Right lobe of liver (tissue), 4 donors: ENCODE data around the gene CDH23.

Experiments used
- POLR2A ChIP-seq: fragments of 450-650 bp; IDR thresholded peaks from one replicate; pipeline ENCODE4 v1.6.1; 2017; ENCODE audit warnings: antibody characterized with exemption, mild to moderate bottlenecking
- TF ChIP-seq, protein P1 (sequence below), 4 donors: fragments of 200-600 bp in 3 of 4; fragments of 450-650 bp in 1 of 4; IDR thresholded peaks; one replicate each; pipeline versions ENCODE4 v1.5.1 to v1.8.0; 2016 to 2022; ENCODE audit warnings: antibody characterized with exemption in 4 of 4, mild to moderate bottlenecking in 2 of 4
- donor health status: DM: no; HTN: no; CAD: no.
- donor health status: DM: no; HTN: no; CAD: no.
- donor health status: DM: no; HTN: yes; CAD: no.

GRCh38 chr10:71549766-71550533 lies 153.2 kb downstream of the CDH23 start:
- TF ChIP-seq, protein P1, sequence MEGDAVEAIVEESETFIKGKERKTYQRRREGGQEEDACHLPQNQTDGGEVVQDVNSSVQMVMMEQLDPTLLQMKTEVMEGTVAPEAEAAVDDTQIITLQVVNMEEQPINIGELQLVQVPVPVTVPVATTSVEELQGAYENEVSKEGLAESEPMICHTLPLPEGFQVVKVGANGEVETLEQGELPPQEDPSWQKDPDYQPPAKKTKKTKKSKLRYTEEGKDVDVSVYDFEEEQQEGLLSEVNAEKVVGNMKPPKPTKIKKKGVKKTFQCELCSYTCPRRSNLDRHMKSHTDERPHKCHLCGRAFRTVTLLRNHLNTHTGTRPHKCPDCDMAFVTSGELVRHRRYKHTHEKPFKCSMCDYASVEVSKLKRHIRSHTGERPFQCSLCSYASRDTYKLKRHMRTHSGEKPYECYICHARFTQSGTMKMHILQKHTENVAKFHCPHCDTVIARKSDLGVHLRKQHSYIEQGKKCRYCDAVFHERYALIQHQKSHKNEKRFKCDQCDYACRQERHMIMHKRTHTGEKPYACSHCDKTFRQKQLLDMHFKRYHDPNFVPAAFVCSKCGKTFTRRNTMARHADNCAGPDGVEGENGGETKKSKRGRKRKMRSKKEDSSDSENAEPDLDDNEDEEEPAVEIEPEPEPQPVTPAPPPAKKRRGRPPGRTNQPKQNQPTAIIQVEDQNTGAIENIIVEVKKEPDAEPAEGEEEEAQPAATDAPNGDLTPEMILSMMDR (IDR thresholded peaks at IDR 0.05) = no peak
- no peak for TF ChIP-seq POLR2A
